HG03571 (cell line): Measurements from ENCODE around the gene TRAF7.
"Not testable (repeated sequence)": the region's sequence is repeated elsewhere in the genome, so short reads cannot be mapped to it uniquely, and the experiment has no call there.

ENCODE experiments used
- ATAC-seq: cut with Tn5 transposase; IDR thresholded peaks from one replicate; pipeline ENCODE4 v1.9.1; 2021; ENCODE audit not compliant: unreplicated experiment

The TRAF7 gene

GRCh38 chr16:2197765-2198164, 42.2 kb downstream of the TRAF7 start:
- no peak for ATAC-seq

- no peak for ATAC-seq
Measured at GRCh38 chr16:2198283-2198682, 42.7 kb downstream of the TRAF7 start.

- ATAC-seq = no peak
Measured at GRCh38 chr16:2199095-2199494, 43.5 kb downstream of the TRAF7 start.

- ATAC-seq = no peak
Measured at GRCh38 chr16:2199621-2200139, 44.1 kb downstream of the TRAF7 start.

GRCh38 chr16:2200313-2200712, 44.7 kb downstream of the TRAF7 start:
- no peak for ATAC-seq

- ATAC-seq = not testable (repeated sequence)
Measured at GRCh38 chr16:2203119-2203688, 47.6 kb downstream of the TRAF7 start.

GRCh38 chr16:2204416-2205103, 49.0 kb downstream of the TRAF7 start:
- ATAC-seq = no peak

GRCh38 chr16:2205104-2205966, 49.8 kb downstream of the TRAF7 start, which contains the start of gene MLST8:
Gene MLST8, plus strand, starts transcription at chr16:2205454. Its CDS starts 632 bp downstream, at chr16:2206086.
- peak; percentile 69 for ATAC-seq

GRCh38 chr16:2205967-2206313, 50.4 kb downstream of the TRAF7 start:
- ATAC-seq = peak; percentile 5

- ATAC-seq = no peak
Measured at GRCh38 chr16:2206420-2206779, 50.8 kb downstream of the TRAF7 start.

GRCh38 chr16:2206780-2207433, 51.3 kb downstream of the TRAF7 start:
- no peak for ATAC-seq

GRCh38 chr16:2207872-2208271, 52.3 kb downstream of the TRAF7 start:
- ATAC-seq = no peak

GRCh38 chr16:2208308-2208707, 52.7 kb downstream of the TRAF7 start:
- ATAC-seq = no peak

- no peak for ATAC-seq
Measured at GRCh38 chr16:2208772-2209171, 53.2 kb downstream of the TRAF7 start.

GRCh38 chr16:2209258-2210008, 53.9 kb downstream of the TRAF7 start:
- ATAC-seq = no peak

GRCh38 chr16:2210009-2210332, 54.4 kb downstream of the TRAF7 start:
- ATAC-seq = no peak

- no peak for ATAC-seq
Measured at GRCh38 chr16:2210386-2211365, 55.1 kb downstream of the TRAF7 start, which contains the start of gene BRICD5. Gene BRICD5, minus strand, starts transcription at chr16:2210863. Its CDS starts 30 bp downstream, at chr16:2210833.

- ATAC-seq = no peak
Measured at GRCh38 chr16:2211923-2212347, 56.4 kb downstream of the TRAF7 start.
